SU-DHL-6 (cell line): ENCODE data around the gene RTL9.

Experiments used
- CTCF ChIP-seq: fragments of 200-600 bp; sonication (generic); IDR thresholded peaks from one replicate; pipeline ENCODE4 v1.5.1; 2017; ENCODE audit warnings: antibody characterized with exemption, mild to moderate bottlenecking, low read length, moderate library complexity; ENCODE audit not compliant: insufficient read depth, poor library complexity, severe bottlenecking
- EZH2phosphoT487 ChIP-seq: fragments of 200-600 bp; sonication (generic), shearing (Covaris generic); conservative IDR thresholded peaks from 2 replicates; pipeline ENCODE4 v1.6.1; 2018; ENCODE audit warnings: mild to moderate bottlenecking, antibody characterized with exemption, low read length, moderate library complexity, mixed read lengths

- TF ChIP-seq CTCF: no peak
- TF ChIP-seq EZH2phosphoT487: no peak
Observed at GRCh38 chrX:110397904-110398303, 39.3 kb downstream of the RTL9 start.
